Spleen (tissue), 11 donors: Measurements from ENCODE around the gene SEMA3E. TPM values are rescaled to one million over a fixed set of nuclear protein-coding genes. Genes with fewer than 3 reads are reported as not detected.

ENCODE experiments used
- DNase-seq: peaks from one replicate; pipeline ENCODE4 v3.0.0-alpha.2; 2020
- H3K27ac ChIP-seq, 8 donors: fragments of 200-600 bp; sonication (generic) in 7 of 8; 1 replicate in 4 of 8; 2 replicates in 4 of 8; pipeline versions ENCODE4 v1.5.0 to v1.8.0; 2016 to 2021; ENCODE audit warnings: inconsistent platforms in 4 of 8, mild to moderate bottlenecking in 4 of 8, moderate library complexity in 1 of 8
- H3K27me3 ChIP-seq, 7 donors: fragments of 200-600 bp; sonication (generic) in 6 of 7; replicated peaks in 1 of 7; 1 replicate in 4 of 7; 2 replicates in 3 of 7; pipeline versions ENCODE4 v1.5.0 to v1.8.0; 2016 to 2021; ENCODE audit warnings: inconsistent platforms in 3 of 7, mild to moderate bottlenecking in 1 of 7
- H3K36me3 ChIP-seq, 6 donors: fragments of 200-600 bp; sonication (generic) in 5 of 6; 1 replicate in 4 of 6; 2 replicates in 2 of 6; pipeline versions ENCODE4 v1.5.0 to v1.8.0; 2016 to 2021; ENCODE audit warnings: inconsistent platforms in 2 of 6
- H3K4me1 ChIP-seq, 6 donors: fragments of 200-600 bp; sonication (generic) in 5 of 6; 1 replicate in 3 of 6; 2 replicates in 3 of 6; pipeline versions ENCODE4 v1.5.0 to v1.8.0; 2016 to 2021; ENCODE audit warnings: inconsistent platforms in 3 of 6
- H3K4me3 ChIP-seq, 8 donors: fragments of 200-600 bp; sonication (generic) in 7 of 8; 1 replicate in 4 of 8; 2 replicates in 4 of 8; pipeline versions ENCODE4 v1.5.0 to v1.8.0; 2016 to 2021; ENCODE audit warnings: inconsistent platforms in 4 of 8, mild to moderate bottlenecking in 4 of 8, moderate library complexity in 2 of 8
- H3K9me3 ChIP-seq, 8 donors: fragments of 200-600 bp; sonication (generic) in 7 of 8; 1 replicate in 4 of 8; 2 replicates in 4 of 8; pipeline versions ENCODE4 v1.5.0 to v1.8.0; 2016 to 2021; ENCODE audit warnings: inconsistent platforms in 4 of 8
- CTCF ChIP-seq, 11 experiments: fragments of 200-600 bp in 7 of 11; fragments of 450-650 bp in 4 of 11; sonication (generic) in 4 of 11; IDR thresholded peaks in 8 of 11; conservative IDR thresholded peaks in 3 of 11; 1 replicate in 7 of 11; 2 replicates in 4 of 11; pipeline versions ENCODE4 v1.4.0 to v1.8.0; 2016 to 2021; ENCODE audit warnings: antibody characterized with exemption in 11 of 11, inconsistent platforms in 4 of 11, mild to moderate bottlenecking in 1 of 11
- POLR2A ChIP-seq, 3 donors: fragments of 450-650 bp; IDR thresholded peaks; one replicate each; pipeline ENCODE4 v1.5.1; 2017; ENCODE audit warnings: antibody characterized with exemption in 3 of 3, mild to moderate bottlenecking in 1 of 3
- POLR2AphosphoS5 ChIP-seq, 3 donors: sonication (generic); formaldehyde crosslinking; IDR thresholded peaks; one replicate each; pipeline ENCODE4 v1.5.1; 2017; ENCODE audit warnings: antibody characterized with exemption in 3 of 3
- WGBS, 5 donors: extraction: QIAGEN DNeasy Blood & Tissue Kit in 3 of 5; methylation state at CpG; one replicate each; pipeline versions ENCODE4 v1.1.5 to v1.1.7; 2013 to 2018; 5-methylcytosine and 5-hydroxymethylcytosine counted together
- intact Hi-C: fragments of 100-400 bp; cut with DNase I; formaldehyde crosslinking; loops from one replicate; pipeline ENCODE4 v1.15.0; 2023; ENCODE audit warnings: low total_unique reads
- polyA plus RNA-seq, 3 donors: library from polyadenylated mRNA; stranded (reverse); fragments of 200-250 nt; gene quantifications; one replicate each; pipeline ENCODE4 v1.2.1, GENCODE V29; 2013
- total RNA-seq, 7 donors: library from RNA; depleted of rRNA in 3 of 7; stranded (reverse); fragments of >200 nt in 3 of 7; fragmentation: NEBNext Ultra II Directional in 4 of 7; extraction: Animal tissue kit (Norgen Biotek cat#: 25700) in 4 of 7; gene quantifications; one replicate each; pipeline versions ENCODE4 v1.1.0 to v1.2.1, GENCODE V29; 2016 to 2021
- donor health status: healthy with polysubstance abuse.
- donor health status: DM: no; HTN: no; CAD: no; lungs with moderate emphysema.
- donor health status: DM: no; HTN: no; CAD: no.
- donor health status: Bipolar disorder and iron deficiency.
- donor health status: healthy.
- donor health status: DM: no; HTN: no; CAD: no.
- donor health status: DM: yes; HTN: yes; CAD: no.

SEMA3E gene
- total and polyA plus RNA-seq, 10 donors = under 0.01 to 0.44 (median 0.29) TPM; not detected in 7

GRCh38 chr7:83534488-83534887 is 114.5 kb downstream of the SEMA3E start:
- DNase-seq = no peak
- intact Hi-C loops = no loop called here
- no peaks in the 10 kb centered on the region for H3K27me3 ChIP-seq
- H3K36me3 ChIP-seq = no peaks in the 10 kb centered on the region
- H3K4me1 ChIP-seq = no peaks in the 10 kb centered on the region
- H3K27ac ChIP-seq = no peak overlapping the region
- TF ChIP-seq CTCF (IDR thresholded peaks at IDR 0.05 in 8 of 11, conservative IDR thresholded peaks at IDR 0.05 in 3 of 11) (no peak), POLR2A (IDR thresholded peaks at IDR 0.05) (no peak), POLR2AphosphoS5 (IDR thresholded peaks at IDR 0.05) (no peak)
- no peaks in the 10 kb centered on the region for H3K9me3 ChIP-seq
- H3K4me3 ChIP-seq = no peak overlapping the region

GRCh38 chr7:83532219-83532618 is 116.7 kb downstream of the SEMA3E start:
- H3K4me3 ChIP-seq = no peak overlapping the region
- 78 to 89% (median 80%) methylated on average over 2 of the region's 2 CpGs for WGBS, 5 donors
- intact Hi-C loops = no loop called here
- H3K4me1 ChIP-seq = no peaks in the 10 kb centered on the region
- no peak for DNase-seq
- H3K27me3 ChIP-seq = no peaks in the 10 kb centered on the region
- no peaks in the 10 kb centered on the region for H3K36me3 ChIP-seq
- no peak for TF ChIP-seq POLR2A (IDR thresholded peaks at IDR 0.05)
- no peak for TF ChIP-seq POLR2AphosphoS5 (IDR thresholded peaks at IDR 0.05)
- TF ChIP-seq CTCF (IDR thresholded peaks at IDR 0.05 in 8 of 11, conservative IDR thresholded peaks at IDR 0.05 in 3 of 11) = no peak
- no peak overlapping the region for H3K27ac ChIP-seq
- H3K9me3 ChIP-seq = no peaks in the 10 kb centered on the region

GRCh38 chr7:83531766-83532165 is 117.2 kb downstream of the SEMA3E start:
- intact Hi-C loops = no loop called here
- 62 to 78% (median 69%) methylated on average over 2 of the region's 2 CpGs for WGBS, 5 donors
- Histone ChIP-seq H3K4me3 (no peak overlapping the region), H3K27ac (no peak overlapping the region), H3K4me1 (no peaks in the 10 kb centered on the region), H3K9me3 (no peaks in the 10 kb centered on the region), H3K36me3 (no peaks in the 10 kb centered on the region), H3K27me3 (no peaks in the 10 kb centered on the region)
- DNase-seq = no peak
- no peak for TF ChIP-seq POLR2A (IDR thresholded peaks at IDR 0.05)
- TF ChIP-seq CTCF (IDR thresholded peaks at IDR 0.05 in 8 of 11, conservative IDR thresholded peaks at IDR 0.05 in 3 of 11) = no peak
- TF ChIP-seq POLR2AphosphoS5 (IDR thresholded peaks at IDR 0.05) = no peak

GRCh38 chr7:83528925-83529423 is 120.0 kb downstream of the SEMA3E start:
- Histone ChIP-seq H3K36me3 (no peaks in the 10 kb centered on the region), H3K9me3 (no peaks in the 10 kb centered on the region), H3K27me3 (no peaks in the 10 kb centered on the region), H3K4me1 (no peaks in the 10 kb centered on the region), H3K27ac (no peak overlapping the region), H3K4me3 (no peak overlapping the region)
- TF ChIP-seq POLR2AphosphoS5 (IDR thresholded peaks at IDR 0.05) = no peak
- DNase-seq = no peak
- WGBS, 5 donors = 53 to 75% (median 69%) methylated on average over 3 of the region's 3 CpGs
- intact Hi-C loops = no loop called here
